Chondrocyte (in vitro differentiated cells): Measurements from ENCODE around the gene MYO15B. TPM values are rescaled to one million over a fixed set of nuclear protein-coding genes. Genes with fewer than 3 reads are reported as not detected.

Experiments used
- DNase-seq: peaks from one replicate; pipeline ENCODE4 v3.0.0; 2021; ENCODE audit warnings: mixed read lengths, low spot score
- H3K27ac Mint-ChIP-seq: one replicate; pipeline ENCODE4 v1.8.0; 2021; ENCODE audit warnings: mild to moderate bottlenecking, moderate library complexity, mixed read lengths; ENCODE audit not compliant: unreplicated experiment
- H3K27me3 Mint-ChIP-seq: 2 replicates; pipeline ENCODE4 v1.8.0; 2021; ENCODE audit warnings: low read depth, mixed read lengths
- H3K36me3 Mint-ChIP-seq: 2 replicates; pipeline ENCODE4 v1.8.0; 2021; ENCODE audit warnings: low read depth, mixed read lengths
- H3K4me1 Mint-ChIP-seq: 2 replicates; pipeline ENCODE4 v1.8.0; 2021; ENCODE audit warnings: low read depth, mild to moderate bottlenecking, mixed read lengths
- H3K4me3 Mint-ChIP-seq: one replicate; pipeline ENCODE4 v1.8.0; 2021; ENCODE audit warnings: mild to moderate bottlenecking, moderate library complexity, mixed read lengths; ENCODE audit not compliant: unreplicated experiment
- H3K9me3 Mint-ChIP-seq: 2 replicates; pipeline ENCODE4 v1.8.0; 2021; ENCODE audit warnings: low read depth, mixed read lengths
- CTCF ChIP-seq: fragments of 200-600 bp; sonication (generic); IDR thresholded peaks from 2 replicates; pipeline ENCODE4 v1.5.0; 2021; ENCODE audit warnings: antibody characterized with exemption, mild to moderate bottlenecking, moderate library complexity
- total RNA-seq: library from RNA; stranded (reverse); gene quantifications from 3 replicates; pipeline ENCODE4 v1.2.1, GENCODE V29; 2021

MYO15B gene
- total RNA-seq, 1 donor from 2014 or later, result 16.0 TPM

GRCh38 chr17:75642182-75642783 lies 54.7 kb downstream of the MYO15B start:
- Mint-ChIP-seq H3K4me3 (no peak overlapping the region), H3K4me1 (peaks cover 3% of the 10 kb centered on the region), H3K27me3 (no peaks in the 10 kb centered on the region), H3K27ac (no peak overlapping the region), H3K9me3 (no peaks in the 10 kb centered on the region), H3K36me3 (peaks cover 2% of the 10 kb centered on the region)
- no peak for TF ChIP-seq CTCF
- no peak for DNase-seq

- Mint-ChIP-seq H3K4me3 (no peak overlapping the region), H3K4me1 (peaks cover 3% of the 10 kb centered on the region), H3K27ac (no peak overlapping the region), H3K27me3 (no peaks in the 10 kb centered on the region), H3K36me3 (peaks cover 2% of the 10 kb centered on the region), H3K9me3 (no peaks in the 10 kb centered on the region)
- DNase-seq, result no peak
- no peak for TF ChIP-seq CTCF
Measured at GRCh38 chr17:75642784-75643642, 55.4 kb downstream of the MYO15B start.

- Mint-ChIP-seq H3K4me3 (no peak overlapping the region), H3K27ac (no peak overlapping the region), H3K36me3 (peaks cover 2% of the 10 kb centered on the region), H3K4me1 (peaks cover 3% of the 10 kb centered on the region), H3K9me3 (no peaks in the 10 kb centered on the region), H3K27me3 (no peaks in the 10 kb centered on the region)
- no peak for DNase-seq
- no peak for TF ChIP-seq CTCF
Measured at GRCh38 chr17:75643643-75644017, 56.0 kb downstream of the MYO15B start.

- Mint-ChIP-seq H3K27ac (no peak overlapping the region), H3K36me3 (peaks cover 11% of the 10 kb centered on the region), H3K4me1 (peaks cover 3% of the 10 kb centered on the region), H3K9me3 (no peaks in the 10 kb centered on the region), H3K27me3 (no peaks in the 10 kb centered on the region), H3K4me3 (no peak overlapping the region)
- no peak for TF ChIP-seq CTCF
- peak; percentile 22 for DNase-seq
Measured at GRCh38 chr17:75645501-75645888, 57.9 kb downstream of the MYO15B start.

- H3K4me3 Mint-ChIP-seq, result no peak overlapping the region
- DNase-seq, result peak; percentile 53
- H3K4me1 Mint-ChIP-seq, result peaks cover 3% of the 10 kb centered on the region
- TF ChIP-seq CTCF, result no peak
- H3K36me3 Mint-ChIP-seq, result peaks cover 14% of the 10 kb centered on the region
- no peaks in the 10 kb centered on the region for H3K27me3 Mint-ChIP-seq
- peak overlapping the region; percentile 27 for H3K27ac Mint-ChIP-seq
- H3K9me3 Mint-ChIP-seq, result no peaks in the 10 kb centered on the region
Measured at GRCh38 chr17:75645889-75646637, 58.5 kb downstream of the MYO15B start.
